A673 (cell line): ENCODE data around the gene NGB. TPM values are rescaled to one million over a fixed set of nuclear protein-coding genes. Genes with fewer than 3 reads are reported as not detected.

Experiments
- BruUV-seq: library from RNA; stranded (reverse); fragments of 400-500 nt; replicated peaks from 2 replicates; lab custom pipeline; 2021; lab: Mats Ljungman, UMichigan
- CTCF ChIA-PET: fragments of 300-600 bp; sonication (Branson Sonifier 250); formaldehyde crosslinking; loops from one replicate; lab custom pipeline; 2022; ENCODE audit warnings: antibody characterized with exemption; lab: Charles Lee
- POLR2A ChIA-PET: fragments of 300-600 bp; sonication (Branson Sonifier 250); formaldehyde crosslinking; loops from one replicate; lab custom pipeline; 2022; ENCODE audit warnings: antibody characterized with exemption; ENCODE audit not compliant: low non-redundant PET; lab: Charles Lee
- DNase-seq: peaks from one replicate; pipeline ENCODE4 v3.0.0-alpha.2; 2015; ENCODE audit warnings: low spot score
- H3K27ac ChIP-seq: fragments of 200-600 bp; sonication (generic); 2 replicates; pipeline ENCODE4 v1.5.1; 2016; ENCODE audit warnings: mixed run types, low read depth, mild to moderate bottlenecking, mixed read lengths, antibody characterized with exemption, low read length; ENCODE audit not compliant: poor library complexity, severe bottlenecking
- H3K27me3 ChIP-seq: fragments of 200-600 bp; sonication (generic); replicated peaks from 2 replicates; pipeline ENCODE4 v1.6.1; 2017; ENCODE audit warnings: mixed run types, low read depth, mild to moderate bottlenecking, mixed read lengths, antibody characterized with exemption, low read length; ENCODE audit not compliant: insufficient read depth, poor library complexity
- H3K36me3 ChIP-seq: fragments of 200-600 bp; sonication (generic); 2 replicates; pipeline ENCODE4 v1.6.1; 2016; ENCODE audit warnings: mixed run types, mild to moderate bottlenecking, mixed read lengths, antibody characterized with exemption, low read length; ENCODE audit not compliant: insufficient read depth, poor library complexity, severe bottlenecking
- H3K4me1 ChIP-seq: fragments of 200-600 bp; sonication (generic); 2 replicates; pipeline ENCODE4 v1.6.1; 2017; ENCODE audit warnings: mixed run types, mild to moderate bottlenecking, mixed read lengths, antibody characterized with exemption, low read length; ENCODE audit not compliant: insufficient read depth, poor library complexity, severe bottlenecking
- H3K4me3 ChIP-seq: fragments of 200-600 bp; sonication (generic); 2 replicates; pipeline ENCODE4 v1.5.1; 2016; ENCODE audit warnings: low read depth, mixed run types, mild to moderate bottlenecking, mixed read lengths, low read length; ENCODE audit not compliant: poor library complexity, severe bottlenecking
- H3K9me3 ChIP-seq: fragments of 200-600 bp; sonication (generic); 2 replicates; pipeline ENCODE4 v1.6.1; 2016; ENCODE audit warnings: mixed run types, low read depth, mild to moderate bottlenecking, mixed read lengths, antibody characterized with exemption, low read length; ENCODE audit not compliant: poor library complexity, severe bottlenecking
- EZH2 ChIP-seq: fragments of 200-600 bp; sonication (generic); IDR thresholded peaks from 2 replicates; pipeline ENCODE4 v1.6.1; 2017; ENCODE audit warnings: borderline replicate concordance, low read depth, mild to moderate bottlenecking, mixed read lengths, antibody characterized with exemption, low read length; ENCODE audit not compliant: poor library complexity, severe bottlenecking
- intact Hi-C: fragments of 100-400 bp; cut with micrococcal nuclease; formaldehyde crosslinking; loops from one replicate; pipeline ENCODE4 v1.10.0; 2022; ENCODE audit not compliant: unreplicated experiment
- total RNA-seq: library from RNA; stranded (reverse); gene quantifications from 2 replicates; pipeline ENCODE4 v1.2.3, GENCODE V29; 2021
- TF ChIP-seq, protein P1 (sequence below): fragments of 300-800, 200-600 bp; sonication (generic); conservative IDR thresholded peaks from 2 replicates; pipeline ENCODE4 v1.5.1; 2017; ENCODE audit warnings: low read depth, mild to moderate bottlenecking, antibody characterized with exemption, low read length, moderate library complexity, mixed read lengths

The NGB gene
- total RNA-seq, 1 experiment from 2014 or later = not detected

DNA sequence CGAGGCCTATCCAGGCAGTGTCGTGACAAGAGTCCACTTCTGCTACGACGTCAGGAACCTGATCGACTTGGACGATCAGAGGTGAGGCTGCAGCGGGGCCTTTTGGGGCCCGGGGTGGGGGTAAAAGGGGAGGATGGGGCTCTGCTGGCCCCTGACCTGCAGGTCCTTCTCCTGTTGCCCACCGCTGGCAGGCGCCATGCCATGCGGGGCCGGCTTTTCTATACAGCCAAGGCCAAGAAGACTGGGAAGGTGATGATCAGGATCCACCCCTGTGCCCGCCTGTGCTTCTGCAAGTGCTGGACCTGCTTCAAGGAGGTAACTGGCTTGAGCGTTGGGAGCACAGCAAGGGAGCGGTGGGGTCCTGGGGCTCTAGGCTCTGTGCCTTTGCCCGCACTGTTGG is 31.6 kb downstream of the NGB start:
- no peaks in the 10 kb centered on the region for H3K4me1 ChIP-seq
- H3K4me3 ChIP-seq = no peak overlapping the region
- intact Hi-C loops = no loop called here
- ChIA-PET POLR2A (no interaction called here), CTCF (no interaction called here)
- no peak for DNase-seq
- TF ChIP-seq EZH2 = no peak
- TF ChIP-seq, protein P1, sequence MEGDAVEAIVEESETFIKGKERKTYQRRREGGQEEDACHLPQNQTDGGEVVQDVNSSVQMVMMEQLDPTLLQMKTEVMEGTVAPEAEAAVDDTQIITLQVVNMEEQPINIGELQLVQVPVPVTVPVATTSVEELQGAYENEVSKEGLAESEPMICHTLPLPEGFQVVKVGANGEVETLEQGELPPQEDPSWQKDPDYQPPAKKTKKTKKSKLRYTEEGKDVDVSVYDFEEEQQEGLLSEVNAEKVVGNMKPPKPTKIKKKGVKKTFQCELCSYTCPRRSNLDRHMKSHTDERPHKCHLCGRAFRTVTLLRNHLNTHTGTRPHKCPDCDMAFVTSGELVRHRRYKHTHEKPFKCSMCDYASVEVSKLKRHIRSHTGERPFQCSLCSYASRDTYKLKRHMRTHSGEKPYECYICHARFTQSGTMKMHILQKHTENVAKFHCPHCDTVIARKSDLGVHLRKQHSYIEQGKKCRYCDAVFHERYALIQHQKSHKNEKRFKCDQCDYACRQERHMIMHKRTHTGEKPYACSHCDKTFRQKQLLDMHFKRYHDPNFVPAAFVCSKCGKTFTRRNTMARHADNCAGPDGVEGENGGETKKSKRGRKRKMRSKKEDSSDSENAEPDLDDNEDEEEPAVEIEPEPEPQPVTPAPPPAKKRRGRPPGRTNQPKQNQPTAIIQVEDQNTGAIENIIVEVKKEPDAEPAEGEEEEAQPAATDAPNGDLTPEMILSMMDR = no peak
- no peaks in the 10 kb centered on the region for H3K9me3 ChIP-seq
- no peak overlapping the region for H3K27ac ChIP-seq
- H3K27me3 ChIP-seq = no peaks in the 10 kb centered on the region
- no peaks in the 10 kb centered on the region for H3K36me3 ChIP-seq
- no TSS peak for BruUV-seq

DNA sequence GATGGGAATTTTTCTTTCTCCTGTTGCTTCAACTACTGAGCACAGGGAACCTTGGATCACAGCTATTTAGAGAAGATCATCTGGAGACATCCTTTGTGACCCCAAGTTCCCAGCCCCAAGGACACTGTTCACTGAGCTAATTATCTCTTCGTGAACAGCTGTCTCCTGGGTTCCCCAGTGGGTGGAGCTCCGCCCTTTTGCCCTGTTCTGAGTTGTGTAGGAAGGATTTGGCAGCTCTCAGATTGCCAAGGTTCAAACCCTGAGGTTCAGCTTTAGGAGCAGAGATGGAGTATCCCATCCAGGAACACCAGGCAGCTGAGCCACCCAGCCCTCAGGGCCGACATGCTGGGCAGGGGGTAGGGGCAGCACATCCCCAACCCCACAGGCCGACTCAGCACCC is 32.0 kb downstream of the NGB start:
- no peaks in the 10 kb centered on the region for H3K9me3 ChIP-seq
- H3K4me1 ChIP-seq = no peaks in the 10 kb centered on the region
- no peaks in the 10 kb centered on the region for H3K36me3 ChIP-seq
- ChIA-PET CTCF (no interaction called here), POLR2A (no interaction called here)
- no peak for TF ChIP-seq EZH2
- TF ChIP-seq, protein P1 = no peak
- intact Hi-C loops = no loop called here
- no peak overlapping the region for H3K27ac ChIP-seq
- H3K4me3 ChIP-seq = no peak overlapping the region
- no peak for DNase-seq
- no TSS peak for BruUV-seq
- H3K27me3 ChIP-seq = no peaks in the 10 kb centered on the region

DNA sequence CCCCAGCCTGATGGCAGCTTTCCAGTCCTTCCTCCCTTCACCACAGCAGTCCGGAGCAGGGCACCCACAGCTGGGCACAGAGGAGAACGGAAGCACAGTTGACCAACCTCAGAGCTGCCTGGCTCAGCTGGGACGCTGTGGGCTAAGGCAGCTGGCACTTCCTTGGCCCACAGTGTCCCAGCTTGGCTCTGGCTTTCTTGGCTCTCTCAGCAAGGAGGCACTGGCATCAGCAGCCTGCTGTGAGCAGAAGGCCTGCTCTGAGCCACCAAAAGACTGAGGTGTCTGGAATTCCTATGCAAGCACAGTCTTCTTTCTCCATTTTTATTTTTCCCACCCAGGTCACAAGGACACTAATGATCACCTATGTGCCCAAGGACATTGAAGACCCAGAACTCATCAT is 32.6 kb downstream of the NGB start:
- no peak overlapping the region for H3K27ac ChIP-seq
- no peak overlapping the region for H3K4me3 ChIP-seq
- intact Hi-C loops = no loop called here
- ChIA-PET POLR2A (no interaction called here), CTCF (no interaction called here)
- BruUV-seq = no TSS peak
- H3K4me1 ChIP-seq = no peaks in the 10 kb centered on the region
- H3K36me3 ChIP-seq = no peaks in the 10 kb centered on the region
- TF ChIP-seq EZH2 = no peak
- TF ChIP-seq, protein P1 = no peak
- no peaks in the 10 kb centered on the region for H3K9me3 ChIP-seq
- no peaks in the 10 kb centered on the region for H3K27me3 ChIP-seq
- DNase-seq = no peak
